Measurements from ENCODE around the gene TBC1D21.

DNA sequence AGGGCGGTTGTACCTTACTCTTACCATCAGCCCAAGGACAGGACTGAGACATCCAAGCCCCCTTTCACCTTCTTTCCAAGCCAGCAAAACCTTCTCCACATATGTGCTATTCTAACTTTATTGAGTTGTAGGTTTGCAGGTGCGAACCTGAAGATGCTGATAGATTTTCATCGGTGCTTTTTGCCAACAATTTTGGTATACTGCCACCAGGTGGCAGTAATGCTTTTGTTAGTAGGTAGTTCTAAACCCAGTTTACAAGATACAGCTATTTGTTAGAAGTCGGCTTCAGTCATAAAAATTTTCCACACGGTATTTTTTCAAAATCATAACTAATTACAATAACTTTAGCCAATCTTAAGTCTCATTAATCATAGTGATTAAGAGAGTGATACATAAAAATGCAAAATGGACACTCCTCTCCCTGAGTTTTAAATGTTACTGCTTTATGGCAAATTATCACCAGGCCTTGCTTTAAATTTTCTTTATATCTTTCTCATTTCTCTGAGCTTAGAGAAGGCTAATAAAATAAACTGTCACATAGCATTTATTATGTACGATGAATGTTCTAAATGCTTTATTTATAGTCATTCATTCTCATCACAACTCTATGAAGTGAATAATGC is 636 bp downstream of the TBC1D21 start:
- TF ChIP-seq EZH2 (IDR thresholded peaks at IDR 0.05; ENCODE audit: borderline replicate concordance, insufficient read depth, low read length, poor library complexity, severe bottlenecking) (no peak), TAF1 (IDR thresholded peaks at IDR 0.05; ENCODE audit: low read depth) (no peak), MXI1 (conservative IDR thresholded peaks at IDR 0.05; ENCODE audit: poor library complexity, severe bottlenecking) (no peak)
- TF ChIP-seq, protein P1, sequence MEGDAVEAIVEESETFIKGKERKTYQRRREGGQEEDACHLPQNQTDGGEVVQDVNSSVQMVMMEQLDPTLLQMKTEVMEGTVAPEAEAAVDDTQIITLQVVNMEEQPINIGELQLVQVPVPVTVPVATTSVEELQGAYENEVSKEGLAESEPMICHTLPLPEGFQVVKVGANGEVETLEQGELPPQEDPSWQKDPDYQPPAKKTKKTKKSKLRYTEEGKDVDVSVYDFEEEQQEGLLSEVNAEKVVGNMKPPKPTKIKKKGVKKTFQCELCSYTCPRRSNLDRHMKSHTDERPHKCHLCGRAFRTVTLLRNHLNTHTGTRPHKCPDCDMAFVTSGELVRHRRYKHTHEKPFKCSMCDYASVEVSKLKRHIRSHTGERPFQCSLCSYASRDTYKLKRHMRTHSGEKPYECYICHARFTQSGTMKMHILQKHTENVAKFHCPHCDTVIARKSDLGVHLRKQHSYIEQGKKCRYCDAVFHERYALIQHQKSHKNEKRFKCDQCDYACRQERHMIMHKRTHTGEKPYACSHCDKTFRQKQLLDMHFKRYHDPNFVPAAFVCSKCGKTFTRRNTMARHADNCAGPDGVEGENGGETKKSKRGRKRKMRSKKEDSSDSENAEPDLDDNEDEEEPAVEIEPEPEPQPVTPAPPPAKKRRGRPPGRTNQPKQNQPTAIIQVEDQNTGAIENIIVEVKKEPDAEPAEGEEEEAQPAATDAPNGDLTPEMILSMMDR (IDR thresholded peaks at IDR 0.05; ENCODE audit: poor library complexity, severe bottlenecking): peak; percentile 60
- TF ChIP-seq, protein P2, sequence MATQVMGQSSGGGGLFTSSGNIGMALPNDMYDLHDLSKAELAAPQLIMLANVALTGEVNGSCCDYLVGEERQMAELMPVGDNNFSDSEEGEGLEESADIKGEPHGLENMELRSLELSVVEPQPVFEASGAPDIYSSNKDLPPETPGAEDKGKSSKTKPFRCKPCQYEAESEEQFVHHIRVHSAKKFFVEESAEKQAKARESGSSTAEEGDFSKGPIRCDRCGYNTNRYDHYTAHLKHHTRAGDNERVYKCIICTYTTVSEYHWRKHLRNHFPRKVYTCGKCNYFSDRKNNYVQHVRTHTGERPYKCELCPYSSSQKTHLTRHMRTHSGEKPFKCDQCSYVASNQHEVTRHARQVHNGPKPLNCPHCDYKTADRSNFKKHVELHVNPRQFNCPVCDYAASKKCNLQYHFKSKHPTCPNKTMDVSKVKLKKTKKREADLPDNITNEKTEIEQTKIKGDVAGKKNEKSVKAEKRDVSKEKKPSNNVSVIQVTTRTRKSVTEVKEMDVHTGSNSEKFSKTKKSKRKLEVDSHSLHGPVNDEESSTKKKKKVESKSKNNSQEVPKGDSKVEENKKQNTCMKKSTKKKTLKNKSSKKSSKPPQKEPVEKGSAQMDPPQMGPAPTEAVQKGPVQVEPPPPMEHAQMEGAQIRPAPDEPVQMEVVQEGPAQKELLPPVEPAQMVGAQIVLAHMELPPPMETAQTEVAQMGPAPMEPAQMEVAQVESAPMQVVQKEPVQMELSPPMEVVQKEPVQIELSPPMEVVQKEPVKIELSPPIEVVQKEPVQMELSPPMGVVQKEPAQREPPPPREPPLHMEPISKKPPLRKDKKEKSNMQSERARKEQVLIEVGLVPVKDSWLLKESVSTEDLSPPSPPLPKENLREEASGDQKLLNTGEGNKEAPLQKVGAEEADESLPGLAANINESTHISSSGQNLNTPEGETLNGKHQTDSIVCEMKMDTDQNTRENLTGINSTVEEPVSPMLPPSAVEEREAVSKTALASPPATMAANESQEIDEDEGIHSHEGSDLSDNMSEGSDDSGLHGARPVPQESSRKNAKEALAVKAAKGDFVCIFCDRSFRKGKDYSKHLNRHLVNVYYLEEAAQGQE (IDR thresholded peaks at IDR 0.05; ENCODE audit: borderline replicate concordance): no peak

Data from neural cell (in vitro differentiated cells).